SU-DHL-6 (cell line): ENCODE data around the gene ZDHHC1.

ENCODE experiments used
- CTCF ChIP-seq: fragments of 200-600 bp; sonication (generic); IDR thresholded peaks from one replicate; pipeline ENCODE4 v1.5.1; 2017; ENCODE audit warnings: antibody characterized with exemption, mild to moderate bottlenecking, low read length, moderate library complexity; ENCODE audit not compliant: insufficient read depth, poor library complexity, severe bottlenecking
- EZH2phosphoT487 ChIP-seq: fragments of 200-600 bp; sonication (generic), shearing (Covaris generic); conservative IDR thresholded peaks from 2 replicates; pipeline ENCODE4 v1.6.1; 2018; ENCODE audit warnings: mild to moderate bottlenecking, antibody characterized with exemption, low read length, moderate library complexity, mixed read lengths

- TF ChIP-seq CTCF (no peak), EZH2phosphoT487 (no peak)
Observed at GRCh38 chr16:67458121-67458641, 41.9 kb upstream of the ZDHHC1 start.
